ENCODE data around the gene CASR. TPM values are rescaled to one million over a fixed set of nuclear protein-coding genes. Genes with fewer than 3 reads are reported as not detected.
"Not testable (repeated sequence)": the region's sequence is repeated elsewhere in the genome, so short reads cannot be mapped to it uniquely, and the experiment has no call there.

Gene CASR
- total RNA-seq = under 1 TPM in 1 of 4 donors, not detected in 3; 0.39 TPM

GRCh38 chr3:122183521-122183892, at the start of gene CASR:
CASR (plus strand) TSS chr3:122183668; CDS start chr3:122254190, 70,522 bp downstream.
- H3K4me3 ChIP-seq = peak within 1 kb of the TSS in 2 of 4 donors; percentile 12 to 35
- DNase-seq (ENCODE audit: low spot score in 2 of 2) = no peak
- H3K36me3 ChIP-seq = no peaks in the 10 kb centered on the region
- no peaks in the 10 kb centered on the region for H3K9me3 ChIP-seq
- peaks cover 0 to 27% of the 10 kb centered on the region in 2 donors for H3K27me3 ChIP-seq
- H3K4me1 ChIP-seq = peaks cover 0 to 12% (median 4%) of the 10 kb centered on the region in 4 donors
- TF ChIP-seq CTCF (IDR thresholded peaks at IDR 0.05) (no peak), EP300 (IDR thresholded peaks at IDR 0.05) (no peak), POLR2A (IDR thresholded peaks at IDR 0.05) (no peak)
- no peak within 1 kb of the TSS for H3K27ac ChIP-seq
- WGBS, 2 donors = 13 to 16% methylated on average over 14 of the region's 14 CpGs

- H3K4me1 ChIP-seq = no peaks in the 10 kb centered on the region
- H3K27ac ChIP-seq = no peak overlapping the region
- no peak for TF ChIP-seq POLR2A (IDR thresholded peaks at IDR 0.05)
- no peak for TF ChIP-seq CTCF (IDR thresholded peaks at IDR 0.05)
- TF ChIP-seq EP300 (IDR thresholded peaks at IDR 0.05) = no peak
- H3K4me3 ChIP-seq = no peak overlapping the region
- 90 to 92% methylated on average over 3 of the region's 3 CpGs for WGBS, 2 donors
- H3K27me3 ChIP-seq = no peaks in the 10 kb centered on the region
- H3K9me3 ChIP-seq = peaks cover 0 to 11% (median 0%) of the 10 kb centered on the region in 4 donors
- no peak for DNase-seq (ENCODE audit: low spot score in 2 of 2)
- no peaks in the 10 kb centered on the region for H3K36me3 ChIP-seq
Measured at GRCh38 chr3:122146466-122146865, 37.0 kb upstream of the CASR start.

GRCh38 chr3:122148941-122149627, 34.4 kb upstream of the CASR start:
- DNase-seq (ENCODE audit: low spot score in 2 of 2) = no peak
- 59 to 63% methylated on average over 2 of the region's 2 CpGs for whole genome bisulfite sequencing, 2 donors
- Histone ChIP-seq H3K4me1 (no peaks in the 10 kb centered on the region), H3K36me3 (no peaks in the 10 kb centered on the region), H3K9me3 (peaks cover 0 to 9% (median 0%) of the 10 kb centered on the region in 4 donors), H3K4me3 (no peak overlapping the region), H3K27me3 (no peaks in the 10 kb centered on the region), H3K27ac (no peak overlapping the region)
- TF ChIP-seq EP300 (IDR thresholded peaks at IDR 0.05) (no peak), POLR2A (IDR thresholded peaks at IDR 0.05) (no peak), CTCF (IDR thresholded peaks at IDR 0.05) (no peak)

- H3K9me3 ChIP-seq = peaks cover 0 to 33% (median 3%) of the 10 kb centered on the region in 4 donors
- no peak overlapping the region for H3K27ac ChIP-seq
- no peak for DNase-seq (ENCODE audit: low spot score in 2 of 2)
- no peak overlapping the region for H3K4me3 ChIP-seq
- H3K4me1 ChIP-seq = no peaks in the 10 kb centered on the region
- no peaks in the 10 kb centered on the region for H3K36me3 ChIP-seq
- no peaks in the 10 kb centered on the region for H3K27me3 ChIP-seq
- 72 to 78% methylated on average over 2 of the region's 2 CpGs for WGBS, 2 donors
- TF ChIP-seq EP300 (IDR thresholded peaks at IDR 0.05) = no peak
- no peak for TF ChIP-seq CTCF (IDR thresholded peaks at IDR 0.05)
- no peak for TF ChIP-seq POLR2A (IDR thresholded peaks at IDR 0.05)
Measured at GRCh38 chr3:122151480-122151879, 32.0 kb upstream of the CASR start.

- H3K9me3 ChIP-seq = peaks cover 0 to 15% (median 0%) of the 10 kb centered on the region in 4 donors
- no CpG with 5 or more reads among the region's 31 CpGs for WGBS, 2 donors
- not testable (repeated sequence) for H3K27ac ChIP-seq; H3K36me3 ChIP-seq; H3K4me1 ChIP-seq; H3K27me3 ChIP-seq; DNase-seq (ENCODE audit: low spot score in 2 of 2); H3K4me3 ChIP-seq
Measured at GRCh38 chr3:122164983-122165382, 18.5 kb upstream of the CASR start.

Data from tibial nerve (tissue), 4 donors.